ENCODE measurements around the gene ADH1C.
"Not testable (repeated sequence)": the region's sequence is repeated elsewhere in the genome, so short reads cannot be mapped to it uniquely, and the experiment has no call there.

ADH1C gene

GRCh38 chr4:99356992-99357391, 4.4 kb upstream of the ADH1C start:
- DNase-seq: no peak

- peak; percentile 20 for DNase-seq
Measured at GRCh38 chr4:99356149-99356548, 3.6 kb upstream of the ADH1C start.

- no peak for DNase-seq
Measured at GRCh38 chr4:99351487-99351886, 1.1 kb downstream of the ADH1C start.

- DNase-seq: no peak
Measured at GRCh38 chr4:99349338-99349737, 3.2 kb downstream of the ADH1C start.

GRCh38 chr4:99342624-99343023, 9.9 kb downstream of the ADH1C start:
- DNase-seq: not testable (repeated sequence)

GRCh38 chr4:99341426-99341825, 11.1 kb downstream of the ADH1C start:
- no peak for DNase-seq

- DNase-seq: no peak
Measured at GRCh38 chr4:99339172-99339571, 13.4 kb downstream of the ADH1C start.

GRCh38 chr4:99336553-99336952, 16.0 kb downstream of the ADH1C start:
- DNase-seq: no peak

- DNase-seq: no peak
Measured at GRCh38 chr4:99334880-99335279, 17.7 kb downstream of the ADH1C start.

GRCh38 chr4:99330648-99331047, 21.9 kb downstream of the ADH1C start:
- no peak for DNase-seq

- no peak for DNase-seq
Measured at GRCh38 chr4:99329876-99330275, 22.7 kb downstream of the ADH1C start.

GRCh38 chr4:99324979-99325378, 27.6 kb downstream of the ADH1C start:
- DNase-seq: no peak

- DNase-seq: no peak
Measured at GRCh38 chr4:99324361-99324760, 28.2 kb downstream of the ADH1C start.

- no peak for DNase-seq
Measured at GRCh38 chr4:99323756-99324155, 28.8 kb downstream of the ADH1C start.

- DNase-seq: no peak
Measured at GRCh38 chr4:99321241-99322191, 31.0 kb downstream of the ADH1C start, which contains the start of gene ADH1B. TSS of gene ADH1B (minus strand) at chr4:99321401. CDS start at chr4:99321331, 70 bp downstream.

GRCh38 chr4:99317811-99318210, 34.7 kb downstream of the ADH1C start:
- not testable (repeated sequence) for DNase-seq

GRCh38 chr4:99317354-99317753, 35.2 kb downstream of the ADH1C start:
- DNase-seq: no peak

- no peak for DNase-seq
Measured at GRCh38 chr4:99315839-99316238, 36.7 kb downstream of the ADH1C start.

- no peak for DNase-seq
Measured at GRCh38 chr4:99314211-99314610, 38.3 kb downstream of the ADH1C start.

GRCh38 chr4:99310389-99310788, 42.2 kb downstream of the ADH1C start:
- DNase-seq: no peak

- no peak for DNase-seq
Measured at GRCh38 chr4:99305638-99306400, 46.7 kb downstream of the ADH1C start.

GRCh38 chr4:99301376-99302164, 51.0 kb downstream of the ADH1C start:
- no peak for DNase-seq

GRCh38 chr4:99300934-99301333, 51.6 kb downstream of the ADH1C start:
- DNase-seq: no peak

All from activated CD4-positive, alpha-beta T cell treated with anti-CD3 and anti-CD28 coated beads, Interleukin-10, Interleukin-2, amounts not matched to agents 100 ng/mL and 50 ng/mL, durations not matched to agents 16 hours and 8 hours (primary cell).